GM23338 (cell line): ENCODE measurements around the gene SLC38A10.

ENCODE experiments used
- CREB1 ChIP-seq: fragments of 250-450 bp; sonication (Bioruptor Pico); IDR thresholded peaks from 2 replicates; pipeline ENCODE4 v1.5.0; 2020; ENCODE audit warnings: low read depth, mild to moderate bottlenecking, moderate library complexity
- EZH2 ChIP-seq: fragments of 200-600 bp; sonication (generic); IDR thresholded peaks from one replicate; pipeline ENCODE4 v1.8.0; 2017; ENCODE audit warnings: antibody characterized with exemption, mild to moderate bottlenecking, low read depth; ENCODE audit not compliant: unreplicated experiment
- EZH2phosphoT487 ChIP-seq: fragments of 200-600 bp; sonication (generic); IDR thresholded peaks from one replicate; pipeline ENCODE4 v1.8.1; 2018; ENCODE audit warnings: antibody characterized with exemption; ENCODE audit not compliant: unreplicated experiment
- NANOG ChIP-seq: IDR thresholded peaks from 2 replicates; pipeline ENCODE4 v1.6.1; 2016; ENCODE audit warnings: antibody characterized with exemption, borderline replicate concordance
- POLR2AphosphoS5 ChIP-seq: IDR thresholded peaks from 2 replicates; pipeline ENCODE4 v1.6.1; 2016; ENCODE audit warnings: antibody characterized with exemption, low read depth
- STAT1 ChIP-seq: IDR thresholded peaks from one replicate; pipeline ENCODE4 v1.6.1; 2016; ENCODE audit warnings: antibody characterized with exemption; ENCODE audit not compliant: unreplicated experiment
- TF ChIP-seq, protein P1 (sequence below): IDR thresholded peaks from one replicate; pipeline ENCODE4 v1.6.1; 2018; ENCODE audit warnings: antibody characterized with exemption; ENCODE audit not compliant: unreplicated experiment
- TF ChIP-seq, protein P2 (sequence below): fragments of 250-450 bp; sonication (Bioruptor Pico); IDR thresholded peaks from 2 replicates; pipeline ENCODE4 v1.5.0; 2020; ENCODE audit warnings: mild to moderate bottlenecking, moderate library complexity
- TF ChIP-seq, protein P3 (sequence below), 2 experiments: fragments of 200-600 bp in 1 of 2; sonication (generic) in 1 of 2; conservative IDR thresholded peaks; 2 replicates each; pipeline versions ENCODE4 v1.5.1 to v1.6.1; 2016 to 2017; ENCODE audit warnings: antibody characterized with exemption in 2 of 2, low read depth in 2 of 2, mild to moderate bottlenecking in 2 of 2, moderate library complexity in 1 of 2

DNA sequence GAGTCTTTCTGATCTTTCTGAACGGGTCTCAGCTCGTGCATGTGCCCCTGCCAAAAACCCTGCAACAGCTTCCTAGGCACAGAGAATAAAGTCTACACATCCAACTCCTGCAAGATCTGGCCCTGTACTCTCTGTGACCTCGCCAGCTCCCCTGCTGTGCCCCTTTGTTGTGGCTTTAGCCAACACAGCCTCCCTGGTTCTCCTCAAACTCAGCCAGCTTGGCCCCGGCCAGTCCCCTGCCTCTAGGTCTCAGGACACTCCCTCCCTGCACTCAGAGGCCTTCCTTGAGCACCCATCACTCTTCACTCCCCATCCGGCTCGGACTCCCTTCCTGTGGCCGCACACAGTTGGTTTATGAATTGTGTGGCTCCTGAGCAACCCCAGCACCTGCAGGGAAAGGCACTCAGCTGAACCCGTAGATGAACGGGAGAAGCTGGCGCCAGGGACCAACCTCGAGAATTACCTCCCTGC is 73.7 kb downstream of the SLC38A10 start:
- TF ChIP-seq, protein P1, sequence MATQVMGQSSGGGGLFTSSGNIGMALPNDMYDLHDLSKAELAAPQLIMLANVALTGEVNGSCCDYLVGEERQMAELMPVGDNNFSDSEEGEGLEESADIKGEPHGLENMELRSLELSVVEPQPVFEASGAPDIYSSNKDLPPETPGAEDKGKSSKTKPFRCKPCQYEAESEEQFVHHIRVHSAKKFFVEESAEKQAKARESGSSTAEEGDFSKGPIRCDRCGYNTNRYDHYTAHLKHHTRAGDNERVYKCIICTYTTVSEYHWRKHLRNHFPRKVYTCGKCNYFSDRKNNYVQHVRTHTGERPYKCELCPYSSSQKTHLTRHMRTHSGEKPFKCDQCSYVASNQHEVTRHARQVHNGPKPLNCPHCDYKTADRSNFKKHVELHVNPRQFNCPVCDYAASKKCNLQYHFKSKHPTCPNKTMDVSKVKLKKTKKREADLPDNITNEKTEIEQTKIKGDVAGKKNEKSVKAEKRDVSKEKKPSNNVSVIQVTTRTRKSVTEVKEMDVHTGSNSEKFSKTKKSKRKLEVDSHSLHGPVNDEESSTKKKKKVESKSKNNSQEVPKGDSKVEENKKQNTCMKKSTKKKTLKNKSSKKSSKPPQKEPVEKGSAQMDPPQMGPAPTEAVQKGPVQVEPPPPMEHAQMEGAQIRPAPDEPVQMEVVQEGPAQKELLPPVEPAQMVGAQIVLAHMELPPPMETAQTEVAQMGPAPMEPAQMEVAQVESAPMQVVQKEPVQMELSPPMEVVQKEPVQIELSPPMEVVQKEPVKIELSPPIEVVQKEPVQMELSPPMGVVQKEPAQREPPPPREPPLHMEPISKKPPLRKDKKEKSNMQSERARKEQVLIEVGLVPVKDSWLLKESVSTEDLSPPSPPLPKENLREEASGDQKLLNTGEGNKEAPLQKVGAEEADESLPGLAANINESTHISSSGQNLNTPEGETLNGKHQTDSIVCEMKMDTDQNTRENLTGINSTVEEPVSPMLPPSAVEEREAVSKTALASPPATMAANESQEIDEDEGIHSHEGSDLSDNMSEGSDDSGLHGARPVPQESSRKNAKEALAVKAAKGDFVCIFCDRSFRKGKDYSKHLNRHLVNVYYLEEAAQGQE = no peak
- TF ChIP-seq, protein P2, sequence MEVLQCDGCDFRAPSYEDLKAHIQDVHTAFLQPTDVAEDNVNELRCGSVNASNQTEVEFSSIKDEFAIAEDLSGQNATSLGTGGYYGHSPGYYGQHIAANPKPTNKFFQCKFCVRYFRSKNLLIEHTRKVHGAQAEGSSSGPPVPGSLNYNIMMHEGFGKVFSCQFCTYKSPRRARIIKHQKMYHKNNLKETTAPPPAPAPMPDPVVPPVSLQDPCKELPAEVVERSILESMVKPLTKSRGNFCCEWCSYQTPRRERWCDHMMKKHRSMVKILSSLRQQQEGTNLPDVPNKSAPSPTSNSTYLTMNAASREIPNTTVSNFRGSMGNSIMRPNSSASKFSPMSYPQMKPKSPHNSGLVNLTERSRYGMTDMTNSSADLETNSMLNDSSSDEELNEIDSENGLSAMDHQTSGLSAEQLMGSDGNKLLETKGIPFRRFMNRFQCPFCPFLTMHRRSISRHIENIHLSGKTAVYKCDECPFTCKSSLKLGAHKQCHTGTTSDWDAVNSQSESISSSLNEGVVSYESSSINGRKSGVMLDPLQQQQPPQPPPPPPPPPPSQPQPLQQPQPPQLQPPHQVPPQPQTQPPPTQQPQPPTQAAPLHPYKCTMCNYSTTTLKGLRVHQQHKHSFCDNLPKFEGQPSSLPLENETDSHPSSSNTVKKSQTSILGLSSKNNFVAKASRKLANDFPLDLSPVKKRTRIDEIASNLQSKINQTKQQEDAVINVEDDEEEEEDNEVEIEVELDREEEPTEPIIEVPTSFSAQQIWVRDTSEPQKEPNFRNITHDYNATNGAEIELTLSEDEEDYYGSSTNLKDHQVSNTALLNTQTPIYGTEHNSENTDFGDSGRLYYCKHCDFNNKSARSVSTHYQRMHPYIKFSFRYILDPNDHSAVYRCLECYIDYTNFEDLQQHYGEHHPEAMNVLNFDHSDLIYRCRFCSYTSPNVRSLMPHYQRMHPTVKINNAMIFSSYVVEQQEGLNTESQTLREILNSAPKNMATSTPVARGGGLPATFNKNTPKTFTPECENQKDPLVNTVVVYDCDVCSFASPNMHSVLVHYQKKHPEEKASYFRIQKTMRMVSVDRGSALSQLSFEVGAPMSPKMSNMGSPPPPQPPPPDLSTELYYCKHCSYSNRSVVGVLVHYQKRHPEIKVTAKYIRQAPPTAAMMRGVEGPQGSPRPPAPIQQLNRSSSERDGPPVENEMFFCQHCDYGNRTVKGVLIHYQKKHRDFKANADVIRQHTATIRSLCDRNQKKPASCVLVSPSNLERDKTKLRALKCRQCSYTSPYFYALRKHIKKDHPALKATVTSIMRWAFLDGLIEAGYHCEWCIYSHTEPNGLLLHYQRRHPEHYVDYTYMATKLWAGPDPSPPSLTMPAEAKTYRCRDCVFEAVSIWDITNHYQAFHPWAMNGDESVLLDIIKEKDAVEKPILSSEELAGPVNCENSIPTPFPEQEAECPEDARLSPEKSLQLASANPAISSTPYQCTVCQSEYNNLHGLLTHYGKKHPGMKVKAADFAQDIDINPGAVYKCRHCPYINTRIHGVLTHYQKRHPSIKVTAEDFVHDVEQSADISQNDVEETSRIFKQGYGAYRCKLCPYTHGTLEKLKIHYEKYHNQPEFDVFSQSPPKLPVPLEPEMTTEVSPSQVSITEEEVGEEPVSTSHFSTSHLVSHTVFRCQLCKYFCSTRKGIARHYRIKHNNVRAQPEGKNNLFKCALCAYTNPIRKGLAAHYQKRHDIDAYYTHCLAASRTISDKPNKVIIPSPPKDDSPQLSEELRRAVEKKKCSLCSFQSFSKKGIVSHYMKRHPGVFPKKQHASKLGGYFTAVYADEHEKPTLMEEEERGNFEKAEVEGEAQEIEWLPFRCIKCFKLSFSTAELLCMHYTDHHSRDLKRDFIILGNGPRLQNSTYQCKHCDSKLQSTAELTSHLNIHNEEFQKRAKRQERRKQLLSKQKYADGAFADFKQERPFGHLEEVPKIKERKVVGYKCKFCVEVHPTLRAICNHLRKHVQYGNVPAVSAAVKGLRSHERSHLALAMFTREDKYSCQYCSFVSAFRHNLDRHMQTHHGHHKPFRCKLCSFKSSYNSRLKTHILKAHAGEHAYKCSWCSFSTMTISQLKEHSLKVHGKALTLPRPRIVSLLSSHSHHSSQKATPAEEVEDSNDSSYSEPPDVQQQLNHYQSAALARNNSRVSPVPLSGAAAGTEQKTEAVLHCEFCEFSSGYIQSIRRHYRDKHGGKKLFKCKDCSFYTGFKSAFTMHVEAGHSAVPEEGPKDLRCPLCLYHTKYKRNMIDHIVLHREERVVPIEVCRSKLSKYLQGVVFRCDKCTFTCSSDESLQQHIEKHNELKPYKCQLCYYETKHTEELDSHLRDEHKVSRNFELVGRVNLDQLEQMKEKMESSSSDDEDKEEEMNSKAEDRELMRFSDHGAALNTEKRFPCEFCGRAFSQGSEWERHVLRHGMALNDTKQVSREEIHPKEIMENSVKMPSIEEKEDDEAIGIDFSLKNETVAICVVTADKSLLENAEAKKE = no peak
- TF ChIP-seq, protein P3, sequence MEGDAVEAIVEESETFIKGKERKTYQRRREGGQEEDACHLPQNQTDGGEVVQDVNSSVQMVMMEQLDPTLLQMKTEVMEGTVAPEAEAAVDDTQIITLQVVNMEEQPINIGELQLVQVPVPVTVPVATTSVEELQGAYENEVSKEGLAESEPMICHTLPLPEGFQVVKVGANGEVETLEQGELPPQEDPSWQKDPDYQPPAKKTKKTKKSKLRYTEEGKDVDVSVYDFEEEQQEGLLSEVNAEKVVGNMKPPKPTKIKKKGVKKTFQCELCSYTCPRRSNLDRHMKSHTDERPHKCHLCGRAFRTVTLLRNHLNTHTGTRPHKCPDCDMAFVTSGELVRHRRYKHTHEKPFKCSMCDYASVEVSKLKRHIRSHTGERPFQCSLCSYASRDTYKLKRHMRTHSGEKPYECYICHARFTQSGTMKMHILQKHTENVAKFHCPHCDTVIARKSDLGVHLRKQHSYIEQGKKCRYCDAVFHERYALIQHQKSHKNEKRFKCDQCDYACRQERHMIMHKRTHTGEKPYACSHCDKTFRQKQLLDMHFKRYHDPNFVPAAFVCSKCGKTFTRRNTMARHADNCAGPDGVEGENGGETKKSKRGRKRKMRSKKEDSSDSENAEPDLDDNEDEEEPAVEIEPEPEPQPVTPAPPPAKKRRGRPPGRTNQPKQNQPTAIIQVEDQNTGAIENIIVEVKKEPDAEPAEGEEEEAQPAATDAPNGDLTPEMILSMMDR (conservative IDR thresholded peaks at IDR 0.05; ENCODE audit: low read depth in 2 of 2) = no peak
- TF ChIP-seq EZH2 (no peak), CREB1 (CRISPR knock-in tag) (no peak), POLR2AphosphoS5 (no peak), EZH2phosphoT487 (no peak), NANOG (no peak), STAT1 (no peak)
